Caki2 (cell line): ENCODE data around the gene SIPA1L2. TPM values are rescaled to one million over a fixed set of nuclear protein-coding genes. Genes with fewer than 3 reads are reported as not detected.

Experiments used
- DNase-seq: peaks from one replicate; pipeline ENCODE4 v3.0.0-alpha.2; 2015; ENCODE audit warnings: low read depth
- in situ Hi-C: cut with HindIII; loops from 2 replicates; pipeline ENCODE4 v1.10.0; 2016; ENCODE audit warnings: low sequenced_read_pairs, low pct_unique_long_range_greater_than_20kb, mixed read lengths
- total RNA-seq: library from RNA; depleted of rRNA; stranded (reverse); fragments of >200 nt; shearing (Covaris generic); gene quantifications from 2 replicates; pipeline ENCODE4 v1.2.3, GENCODE V29; 2014; ENCODE audit warnings: low replicate concordance; rRNA removed

The SIPA1L2 gene
- 10.7 and 12.8 TPM in 2 replicates for total RNA-seq

- peak; percentile 90 for DNase-seq
- in situ Hi-C loops: no loop called here
These were observed at the start of gene SIPA1L2 for GRCh38 chr1:232630047-232630893. Gene SIPA1L2, minus strand, starts transcription at chr1:232630133. Its CDS starts 114,794 bp downstream, at chr1:232515339.

GRCh38 chr1:232678185-232678886, 48.4 kb upstream of the SIPA1L2 start:
- no peak for DNase-seq
- in situ Hi-C loops: no loop called here

DNA sequence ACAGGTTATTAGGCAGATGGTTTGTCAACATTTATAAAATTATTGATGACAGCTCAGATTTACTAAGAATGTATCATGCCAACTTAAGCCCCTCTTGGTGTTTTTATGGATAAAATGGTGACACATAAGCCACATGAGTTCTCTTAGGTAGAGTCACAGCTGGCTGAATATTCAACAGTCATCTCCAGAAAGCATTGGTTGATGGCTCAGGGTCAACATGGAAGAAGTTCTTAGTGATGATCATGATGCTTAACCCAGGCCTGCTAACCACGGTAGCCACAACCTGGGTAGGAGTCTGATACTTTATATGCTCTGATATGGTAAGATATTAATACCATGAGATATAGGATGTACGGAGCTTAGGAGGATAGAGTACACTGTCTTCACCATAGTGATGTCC, 46.4 kb upstream of the SIPA1L2 start:
- DNase-seq: no peak
- in situ Hi-C loops: no loop called here

GRCh38 chr1:232675898-232676297, 46.0 kb upstream of the SIPA1L2 start:
- no peak for DNase-seq
- in situ Hi-C loops: no loop called here

DNA sequence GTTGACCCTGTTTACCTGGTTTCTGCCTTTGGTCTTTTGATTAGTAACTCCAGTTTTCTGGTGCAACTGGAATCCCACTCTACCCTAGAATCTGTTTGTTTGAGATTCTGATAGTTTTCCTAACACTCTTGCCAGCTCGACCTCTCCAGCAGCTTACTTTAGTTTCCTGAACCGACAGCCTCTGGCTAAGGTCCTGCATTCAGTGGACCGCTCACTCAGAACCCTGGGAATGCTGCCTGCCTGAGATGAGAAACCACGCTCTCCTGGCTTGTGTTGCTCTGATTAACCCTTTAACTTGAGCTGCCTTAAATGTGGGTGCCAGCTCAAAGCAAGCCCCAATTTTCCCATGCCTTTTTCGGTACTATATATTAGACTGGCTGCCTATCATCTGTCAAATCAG, 45.3 kb upstream of the SIPA1L2 start:
- DNase-seq: no peak
- in situ Hi-C loops: no loop called here

DNA sequence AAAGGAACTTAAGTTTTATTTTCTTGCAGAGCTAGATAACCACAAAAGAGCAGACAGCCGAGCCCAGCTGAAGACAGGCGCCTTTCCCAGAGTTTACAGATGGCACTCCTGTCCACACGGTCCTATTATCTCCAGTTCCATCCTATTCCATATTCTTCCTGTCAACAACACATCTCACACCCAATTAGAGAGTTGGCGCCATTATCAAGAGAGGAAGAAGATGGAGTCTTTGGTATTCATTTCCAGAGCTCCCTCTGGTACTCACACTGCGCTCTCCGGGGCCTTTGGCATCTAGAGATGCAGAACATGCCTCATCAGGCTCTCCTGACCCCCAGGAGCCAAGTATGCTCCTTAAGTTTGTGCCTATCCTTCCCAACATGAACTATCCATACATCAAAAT, 43.3 kb upstream of the SIPA1L2 start:
- no peak for DNase-seq
- in situ Hi-C loops: no loop called here

- no peak for DNase-seq
These were observed 40.2 kb upstream of the SIPA1L2 start for GRCh38 chr1:232669981-232670747.

GRCh38 chr1:232667778-232668165, 37.8 kb upstream of the SIPA1L2 start:
- DNase-seq: no peak
- in situ Hi-C loops: no loop called here

More at GRCh38 chr1:232669981-232670747, 40.2 kb upstream of the SIPA1L2 start:
- in situ Hi-C loops: no loop called here

DNA sequence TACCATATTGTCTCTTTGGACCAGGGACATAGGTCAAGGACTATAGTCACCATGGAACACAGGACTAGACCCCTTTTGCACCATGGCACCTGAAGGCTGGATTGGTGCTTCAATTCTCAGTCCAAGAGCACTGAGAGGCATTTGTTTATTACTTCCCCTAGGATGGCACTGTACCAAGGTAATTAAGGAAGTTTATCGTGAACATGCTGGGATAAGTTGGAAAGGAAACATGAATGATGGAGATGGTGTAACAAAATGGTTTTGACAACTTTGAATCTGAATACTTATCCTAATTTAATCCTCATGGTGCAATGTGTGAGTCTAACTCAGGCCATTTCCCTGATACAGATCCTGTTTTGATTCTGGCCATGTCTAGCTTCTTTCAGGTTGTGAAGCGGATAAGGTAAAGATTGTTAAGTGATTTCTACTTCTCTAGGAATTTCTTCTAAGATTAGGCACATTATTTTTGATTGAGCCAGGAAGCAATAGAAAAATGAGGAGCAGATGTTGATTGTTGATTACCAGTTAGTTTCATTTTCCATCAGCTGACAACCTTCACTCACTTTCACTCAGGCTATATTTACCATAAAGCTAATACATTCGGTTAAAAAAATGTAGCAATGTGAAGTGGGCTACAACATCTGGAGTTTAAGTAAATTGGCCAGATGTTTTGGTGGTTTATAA, 37.3 kb upstream of the SIPA1L2 start:
- no peak for DNase-seq
- in situ Hi-C loops: no loop called here

GRCh38 chr1:232664844-232665777, 35.2 kb upstream of the SIPA1L2 start:
- no peak for DNase-seq
- in situ Hi-C loops: no loop called here

GRCh38 chr1:232662910-232663309, 33.0 kb upstream of the SIPA1L2 start:
- in situ Hi-C loops: no loop called here
- DNase-seq: no peak

DNA sequence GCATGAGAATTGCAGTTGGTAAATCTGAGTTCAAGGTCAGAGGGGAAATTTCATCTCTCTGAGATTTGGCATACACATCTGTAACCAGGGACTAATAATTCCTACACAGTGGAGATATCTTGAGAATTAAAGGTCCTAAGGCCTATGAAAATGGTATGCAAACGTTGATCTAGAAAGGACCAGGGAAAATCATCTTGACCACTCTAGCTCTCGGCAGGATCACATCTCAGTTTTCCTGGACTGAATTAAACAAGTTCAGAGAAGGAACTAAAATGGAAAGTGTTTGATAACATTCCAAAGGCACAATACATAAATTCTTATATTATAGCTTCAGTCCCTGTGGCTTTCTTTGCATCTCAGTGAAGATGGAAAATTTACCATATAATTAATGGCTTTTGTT, 28.5 kb upstream of the SIPA1L2 start:
- DNase-seq: no peak
- in situ Hi-C loops: no loop called here

- DNase-seq: no peak
- in situ Hi-C loops: no loop called here
These were observed 27.6 kb upstream of the SIPA1L2 start for GRCh38 chr1:232657426-232658005.

DNA sequence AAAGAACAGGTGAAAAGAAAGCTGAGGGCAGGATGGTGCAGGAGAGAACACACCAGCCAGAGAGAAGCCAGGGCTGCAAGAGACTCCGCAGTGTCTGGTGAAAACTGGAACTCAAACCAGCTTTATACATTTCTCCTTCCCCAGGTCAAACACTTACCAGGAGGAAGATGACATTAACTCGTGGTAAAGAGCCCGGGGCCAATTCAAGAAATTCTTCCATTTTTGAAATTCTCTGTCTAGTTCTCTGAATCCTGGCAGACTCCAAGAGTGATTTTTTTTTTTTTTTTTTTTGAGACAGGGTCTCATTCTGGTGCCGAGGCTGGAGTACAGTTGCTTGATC, 25.8 kb upstream of the SIPA1L2 start:
- no peak for DNase-seq
- in situ Hi-C loops: no loop called here

- in situ Hi-C loops: no loop called here
These were observed 25.3 kb upstream of the SIPA1L2 start for GRCh38 chr1:232655028-232655745.

DNA sequence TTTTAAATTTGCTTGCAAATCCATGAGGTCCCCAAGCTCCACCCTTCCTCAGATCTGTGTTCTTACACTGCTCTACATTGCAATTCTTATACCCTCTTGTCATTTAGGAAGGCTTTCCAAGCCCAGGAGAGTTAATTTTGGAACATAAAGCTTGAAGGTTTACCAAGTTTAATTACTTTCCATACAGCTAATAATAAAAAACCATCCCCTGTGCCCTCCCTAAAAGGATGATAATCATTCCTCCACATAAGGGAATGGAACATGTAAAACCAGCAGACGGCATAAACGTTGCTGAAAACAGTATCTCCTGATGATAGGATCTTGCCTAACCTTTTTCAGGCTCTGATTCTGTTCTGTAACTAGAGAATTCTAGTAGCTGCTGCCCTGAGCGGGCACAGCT, 23.9 kb upstream of the SIPA1L2 start:
- DNase-seq: no peak
- in situ Hi-C loops: no loop called here

More at GRCh38 chr1:232655028-232655745, 25.3 kb upstream of the SIPA1L2 start:
- DNase-seq: no peak
